Pancreas (tissue), 10 donors: ENCODE measurements around the gene ZNF275. TPM values are rescaled to one million over a fixed set of nuclear protein-coding genes. Genes with fewer than 3 reads are reported as not detected.
"Not testable (repeated sequence)": the region's sequence is repeated elsewhere in the genome, so short reads cannot be mapped to it uniquely, and the experiment has no call there.

ENCODE experiments used
- ATAC-seq, 4 donors: fragments of 200-7000 bp; cut with Tn5 transposase; one replicate each; pipeline versions ENCODE4 v1.8.0 to v1.9.1; 2020; ENCODE audit warnings: mild to moderate bottlenecking in 4 of 4, moderate library complexity in 4 of 4
- DNase-seq, 6 donors: peaks; one replicate each; pipeline ENCODE4 v3.0.0-alpha.2; 2020
- FAIRE-seq: peaks from 2 replicates; lab custom pipeline; 2012; peaks lifted over from hg19 to GRCh38; lab: Jason Lieb, UNC
- H3K27ac ChIP-seq, 4 donors: fragments of 200-600 bp; sonication (generic); 1 replicate in 3 of 4; 2 replicates in 1 of 4; pipeline versions ENCODE4 v1.5.0 to v1.8.0; 2020
- H3K27me3 ChIP-seq, 4 donors: fragments of 200-600 bp; one replicate each; pipeline ENCODE4 v1.8.0; 2021
- H3K36me3 ChIP-seq, 3 donors: fragments of 200-600 bp; sonication (generic) in 1 of 3; one replicate each; pipeline versions ENCODE4 v1.5.0 to v1.8.0; 2020 to 2021
- H3K4me1 ChIP-seq, 3 donors: fragments of 200-600 bp; one replicate each; pipeline ENCODE4 v1.8.0; 2021
- H3K4me3 ChIP-seq, 4 donors: fragments of 200-600 bp; sonication (generic) in 2 of 4; one replicate each; pipeline versions ENCODE4 v1.5.0 to v1.8.0; 2020 to 2021
- H3K9me3 ChIP-seq, 4 donors: fragments of 200-600 bp; one replicate each; pipeline ENCODE4 v1.8.0; 2021
- WGBS, 2 donors: extraction: QIAGEN DNeasy Blood & Tissue Kit; methylation state at CpG; one replicate each; pipeline ENCODE4 v1.1.7; 2013; 5-methylcytosine and 5-hydroxymethylcytosine counted together
- intact Hi-C, 3 donors: fragments of 100-400 bp; cut with DNase I; formaldehyde crosslinking; loops; one replicate each; pipeline versions ENCODE4 v1.11.1 to v1.14.2; 2022
- polyA plus RNA-seq, 2 donors: library from polyadenylated mRNA; stranded (reverse); fragments of 200-250 nt; gene quantifications; one replicate each; pipeline ENCODE4 v1.2.3, GENCODE V29; 2013
- total RNA-seq, 6 donors: library from RNA; stranded (reverse); fragmentation: NEBNext Ultra II Directional in 4 of 6; extraction: Animal tissue kit (Norgen Biotek cat#: 25700) in 4 of 6; gene quantifications; one replicate each; pipeline versions ENCODE4 v1.2.1 to v1.2.4, GENCODE V29; 2021 to 2023
- TF ChIP-seq, protein P1 (sequence below), 4 donors: fragments of 200-600 bp; sonication (generic) in 3 of 4; IDR thresholded peaks; one replicate each; pipeline versions ENCODE4 v1.5.0 to v1.8.0; 2021; ENCODE audit warnings: antibody characterized with exemption in 4 of 4
- donor health status: healthy with polysubstance abuse.
- donor health status: DM: no; HTN: no; CAD: no; lungs with moderate emphysema.
- donor health status: DM: no; HTN: no; CAD: no.
- donor health status: control.
- donor health status: control.
- donor health status: Bipolar disorder and iron deficiency.
- donor health status: DM: yes; HTN: yes; CAD: no.
- donor health status: DM: no; HTN: no; CAD: no.
- donor health status: DM: no; HTN: no; CAD: no.
- donor health status: DM: yes; HTN: yes; CAD: no.

The ZNF275 gene, protein sequence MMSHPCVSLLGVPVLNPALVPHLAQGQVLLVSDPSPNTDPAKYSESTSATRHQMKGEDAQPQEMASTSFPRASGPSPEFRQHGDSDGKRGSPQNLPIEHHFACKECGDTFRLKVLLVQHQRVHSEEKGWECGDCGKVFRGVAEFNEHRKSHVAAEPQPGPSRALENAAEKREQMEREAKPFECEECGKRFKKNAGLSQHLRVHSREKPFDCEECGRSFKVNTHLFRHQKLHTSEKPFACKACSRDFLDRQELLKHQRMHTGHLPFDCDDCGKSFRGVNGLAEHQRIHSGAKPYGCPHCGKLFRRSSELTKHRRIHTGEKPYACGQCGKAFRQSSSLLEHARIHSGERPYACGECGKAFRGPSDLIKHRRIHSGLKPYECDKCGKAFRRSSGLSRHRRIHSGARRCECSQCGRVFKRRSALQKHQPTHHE
- 1 to 10 TPM; 4.9 to 9.9 (median 7.0) TPM for total RNA-seq
- 1 to 10 TPM; 3.7 to 5.6 TPM for polyA plus RNA-seq

DNA sequence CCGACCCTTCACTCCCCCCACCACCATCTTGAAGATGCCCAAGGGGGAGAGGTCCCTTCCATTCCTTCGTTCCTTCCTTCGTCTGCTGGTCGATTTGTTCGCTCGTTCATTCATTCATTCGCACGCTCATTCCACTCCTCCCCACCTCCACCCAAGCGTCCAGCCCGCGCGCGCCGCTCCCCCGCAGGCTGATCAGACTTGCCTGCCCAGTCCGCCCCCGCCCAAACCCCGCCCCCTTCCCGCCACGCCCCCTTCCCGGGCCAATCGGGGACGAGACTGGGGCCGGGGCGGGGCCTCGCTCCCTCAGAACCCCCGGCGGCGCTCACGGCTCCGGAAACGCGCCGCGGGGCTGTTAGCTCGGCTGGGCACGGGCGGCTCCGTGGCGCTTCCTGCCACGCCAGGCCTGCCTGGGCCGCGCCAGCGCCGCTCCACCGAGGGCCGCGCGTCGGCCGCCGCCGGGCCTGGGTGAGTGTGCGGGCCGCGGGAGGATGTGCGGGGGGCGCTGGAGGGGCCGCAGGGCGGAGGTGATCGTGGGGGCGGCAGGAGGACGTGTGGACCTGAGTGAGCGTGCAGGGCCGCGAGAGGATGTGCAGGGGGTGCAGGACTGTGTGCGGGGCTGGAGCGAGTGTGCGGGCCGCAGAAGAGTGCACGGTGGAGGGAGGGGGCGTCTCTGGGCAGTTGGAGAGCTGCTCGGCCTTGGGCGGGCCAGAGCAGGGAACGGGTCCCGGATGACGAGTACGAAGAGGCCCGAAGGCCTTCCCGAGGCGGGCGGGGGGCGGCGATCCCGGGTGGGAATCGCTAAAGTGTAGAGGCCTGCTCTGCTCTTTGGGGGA, at the start of gene ZNF275:
TSS of gene ZNF275 (plus strand) at position 333 of the 833 bp plus-strand sequence. CDS start 2,527 bp downstream, outside the sequence.
- peak within 1 kb of the TSS; percentile 28 to 54 (median 44) for H3K4me3 ChIP-seq
- 0 to 30% methylated on average over 85 to 86 of the region's 86 CpGs for WGBS, 2 donors
- ATAC-seq (peak; percentile 98 to 99 (median 99)), DNase-seq (peak; percentile 71 to 90 (median 84)), FAIRE-seq (no peak)
- no peaks in the 10 kb centered on the region for H3K9me3 ChIP-seq
- no peaks in the 10 kb centered on the region for H3K4me1 ChIP-seq
- TF ChIP-seq, protein P1, sequence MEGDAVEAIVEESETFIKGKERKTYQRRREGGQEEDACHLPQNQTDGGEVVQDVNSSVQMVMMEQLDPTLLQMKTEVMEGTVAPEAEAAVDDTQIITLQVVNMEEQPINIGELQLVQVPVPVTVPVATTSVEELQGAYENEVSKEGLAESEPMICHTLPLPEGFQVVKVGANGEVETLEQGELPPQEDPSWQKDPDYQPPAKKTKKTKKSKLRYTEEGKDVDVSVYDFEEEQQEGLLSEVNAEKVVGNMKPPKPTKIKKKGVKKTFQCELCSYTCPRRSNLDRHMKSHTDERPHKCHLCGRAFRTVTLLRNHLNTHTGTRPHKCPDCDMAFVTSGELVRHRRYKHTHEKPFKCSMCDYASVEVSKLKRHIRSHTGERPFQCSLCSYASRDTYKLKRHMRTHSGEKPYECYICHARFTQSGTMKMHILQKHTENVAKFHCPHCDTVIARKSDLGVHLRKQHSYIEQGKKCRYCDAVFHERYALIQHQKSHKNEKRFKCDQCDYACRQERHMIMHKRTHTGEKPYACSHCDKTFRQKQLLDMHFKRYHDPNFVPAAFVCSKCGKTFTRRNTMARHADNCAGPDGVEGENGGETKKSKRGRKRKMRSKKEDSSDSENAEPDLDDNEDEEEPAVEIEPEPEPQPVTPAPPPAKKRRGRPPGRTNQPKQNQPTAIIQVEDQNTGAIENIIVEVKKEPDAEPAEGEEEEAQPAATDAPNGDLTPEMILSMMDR (IDR thresholded peaks at IDR 0.05), result no peak
- H3K27ac ChIP-seq, result peak within 1 kb of the TSS in 3 of 4 donors; percentile 38 to 44 (median 39)
- no peaks in the 10 kb centered on the region for H3K27me3 ChIP-seq
- H3K36me3 ChIP-seq, result no peaks in the 10 kb centered on the region
- intact Hi-C loops, result no loop called here

DNA sequence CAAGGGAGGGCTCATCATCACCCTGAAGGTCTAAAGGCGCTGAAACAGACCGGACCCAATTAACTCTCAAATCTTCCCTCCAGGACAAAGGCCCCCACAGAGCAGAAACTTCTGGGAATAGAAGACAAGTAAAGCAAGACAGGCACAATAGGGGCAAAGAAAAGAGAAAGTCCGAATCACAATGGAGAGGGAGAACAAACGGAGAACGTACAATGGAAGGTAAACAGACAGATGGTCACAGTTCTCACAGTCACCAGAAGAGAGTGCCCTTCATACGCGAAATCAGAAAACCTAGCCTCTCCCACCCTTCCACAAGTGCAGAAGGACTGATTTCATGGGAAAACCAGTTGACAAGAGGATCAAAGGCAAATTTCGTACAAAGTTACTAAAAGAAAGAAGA, 48.3 kb upstream of the ZNF275 start:
- H3K27ac ChIP-seq, H3K4me1 ChIP-seq, DNase-seq, ATAC-seq, H3K27me3 ChIP-seq, H3K4me3 ChIP-seq, FAIRE-seq, intact Hi-C loops, H3K36me3 ChIP-seq, H3K9me3 ChIP-seq: not testable (repeated sequence)
- WGBS, 2 donors, result no CpG with 5 or more reads among the region's 8 CpGs

DNA sequence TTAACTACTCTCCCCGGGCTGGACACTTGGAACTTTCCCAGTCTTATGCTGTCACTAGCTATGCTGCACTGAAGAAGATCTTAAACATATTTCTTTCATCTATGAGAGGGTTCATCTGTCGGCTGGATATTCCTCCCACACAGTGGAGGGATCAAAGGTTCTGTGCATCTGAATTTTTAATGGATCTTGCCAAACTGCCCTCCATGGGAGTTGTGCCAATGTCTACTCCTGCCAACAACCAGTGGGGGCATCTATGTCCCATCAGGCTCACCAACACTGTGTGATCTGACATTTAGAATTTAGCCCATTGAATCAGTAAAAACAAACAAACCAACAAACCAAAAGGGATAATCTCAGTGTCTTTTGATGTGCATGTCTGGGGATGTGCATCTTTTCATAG, 45.1 kb upstream of the ZNF275 start:
- WGBS, 2 donors, result no CpG with 5 or more reads among the region's 2 CpGs
- H3K9me3 ChIP-seq, DNase-seq, FAIRE-seq, H3K27me3 ChIP-seq, intact Hi-C loops, ATAC-seq, H3K4me3 ChIP-seq, H3K36me3 ChIP-seq, H3K4me1 ChIP-seq, H3K27ac ChIP-seq: not testable (repeated sequence)

DNA sequence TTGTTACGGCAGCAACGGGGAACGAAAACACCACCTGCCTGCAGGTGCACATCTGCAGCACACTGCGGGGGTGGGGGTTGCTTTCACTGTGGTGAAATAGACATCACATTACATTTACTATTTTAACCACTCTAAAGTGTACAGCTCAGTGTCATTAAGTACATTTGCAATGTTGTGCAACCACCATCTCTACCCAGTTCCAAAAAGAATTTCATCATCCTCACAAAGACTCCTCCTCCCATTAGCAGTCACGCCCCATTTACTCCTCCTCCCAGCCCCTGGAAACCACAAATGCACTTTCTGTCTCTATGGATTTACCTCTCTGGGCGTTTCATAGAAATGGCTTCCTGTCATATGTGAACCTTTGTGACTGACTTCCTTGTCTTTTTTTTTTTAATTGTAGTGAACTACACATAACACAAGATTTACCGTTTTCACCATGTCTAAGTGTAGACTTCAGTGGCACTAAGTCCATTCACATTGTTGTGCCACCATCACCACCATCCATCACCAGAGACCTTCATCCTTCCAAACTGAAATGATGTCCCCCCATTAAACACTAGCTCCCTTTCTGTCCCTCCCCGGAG, 40.4 kb upstream of the ZNF275 start:
- H3K27me3 ChIP-seq, H3K4me3 ChIP-seq, intact Hi-C loops, H3K4me1 ChIP-seq, H3K36me3 ChIP-seq, DNase-seq, H3K9me3 ChIP-seq, H3K27ac ChIP-seq: not testable (repeated sequence)
- 58 to 60% methylated on average over 3 of the region's 8 CpGs for WGBS, 2 donors
- FAIRE-seq (peak; percentile 60), ATAC-seq (peak in 2 of 4 donors; percentile 30 to 60)

DNA sequence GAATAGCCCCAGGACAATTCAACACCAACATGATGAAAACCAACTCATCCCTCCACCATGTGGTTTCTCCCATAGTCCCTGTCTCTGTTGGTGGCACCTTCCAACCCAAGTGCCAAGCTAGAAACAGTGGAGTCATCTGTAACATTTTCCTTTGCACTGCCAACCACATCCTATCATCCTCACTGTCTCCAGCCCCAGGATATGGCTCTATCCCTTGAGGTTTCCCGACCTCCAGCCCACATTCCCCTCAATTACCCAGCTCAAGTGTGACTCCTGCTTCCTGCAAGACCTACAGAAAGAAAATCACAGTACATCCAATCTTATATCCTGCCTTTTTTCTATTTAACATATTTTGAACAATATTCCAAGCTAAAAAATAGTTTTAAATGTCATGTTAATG, 36.6 kb upstream of the ZNF275 start:
- ATAC-seq (no peak), FAIRE-seq (no peak), DNase-seq (no peak)
- H3K27me3 ChIP-seq, result peaks cover 0 to 6% (median 2%) of the 10 kb centered on the region in 4 donors
- no peak overlapping the region for H3K4me3 ChIP-seq
- no peak overlapping the region for H3K27ac ChIP-seq
- 37 to 63% methylated on average over 1 of the region's 1 CpG for WGBS, 2 donors
- no peaks in the 10 kb centered on the region for H3K4me1 ChIP-seq
- TF ChIP-seq, protein P1 (IDR thresholded peaks at IDR 0.05), result no peak
- no peaks in the 10 kb centered on the region for H3K36me3 ChIP-seq
- intact Hi-C loops, result no loop called here
- H3K9me3 ChIP-seq, result no peaks in the 10 kb centered on the region

DNA sequence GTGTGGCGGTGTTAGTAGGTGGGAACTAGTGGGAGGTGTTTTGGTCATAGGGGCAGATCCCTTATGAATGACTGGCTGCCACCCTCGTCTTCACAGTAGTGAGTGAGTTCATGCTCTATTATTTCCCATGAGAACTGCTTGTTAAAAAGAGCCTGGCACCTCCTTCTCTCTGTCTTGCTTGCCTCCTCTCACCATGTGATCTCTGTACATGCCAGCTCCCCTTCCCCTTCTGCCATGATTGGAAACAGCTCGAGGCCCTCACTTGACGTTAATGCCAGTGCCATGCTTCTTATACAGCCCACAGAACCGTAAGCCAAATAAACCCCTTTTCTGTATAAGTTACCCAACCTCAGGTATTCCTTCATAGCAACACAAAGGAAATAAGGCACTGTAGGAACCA, 34.1 kb upstream of the ZNF275 start:
- Histone ChIP-seq H3K9me3 (no peaks in the 10 kb centered on the region), H3K4me3 (no peak overlapping the region), H3K4me1 (no peaks in the 10 kb centered on the region), H3K36me3 (no peaks in the 10 kb centered on the region), H3K27ac (no peak overlapping the region), H3K27me3 (peaks cover 0 to 11% (median 0%) of the 10 kb centered on the region in 4 donors)
- no peak for DNase-seq
- no peak for FAIRE-seq
- TF ChIP-seq, protein P1 (IDR thresholded peaks at IDR 0.05), result no peak
- 46 to 53% methylated on average over 5 of the region's 5 CpGs for WGBS, 2 donors
- no peak for ATAC-seq
- intact Hi-C loops, result no loop called here
